HepG2 (cell line): ENCODE results near the gene KLHL3. TPM values are rescaled to one million over a fixed set of nuclear protein-coding genes. Genes with fewer than 3 reads are reported as not detected.

Source experiments
- ATAC-seq: fragments of 200-7000 bp; cut with Tn5 transposase; 3 replicates; pipeline ENCODE4 v1.9.1; 2020; ENCODE audit warnings: mild to moderate bottlenecking, moderate library complexity
- BruUV-seq: library from RNA; stranded (reverse); fragments of 400-500 nt; replicated peaks from 2 replicates; lab custom pipeline; 2021; lab: Mats Ljungman, UMichigan
- CTCF ChIA-PET: fragments of 300-600 bp; formaldehyde crosslinking; extraction: SDS; loops from one replicate; lab custom pipeline; 2021; ENCODE audit warnings: low total read pairs, inconsistent platforms, low intra/inter-chr PET ratio; lab: Yijun Ruan, JAX
- POLR2A ChIA-PET: fragments of 350-600 bp; sonication (Branson Sonifier 250); formaldehyde crosslinking; loops from one replicate; lab custom pipeline; 2020; ENCODE audit warnings: antibody characterized with exemption, inconsistent platforms; lab: Yijun Ruan, JAX
- DNase-seq: peaks from one replicate; pipeline ENCODE4 v3.0.0-alpha.2; 2015; ENCODE audit warnings: low spot score
- FAIRE-seq: peaks from 3 replicates; lab custom pipeline; 2011; peaks lifted over from hg19 to GRCh38; lab: Jason Lieb, UNC
- H2AFZ ChIP-seq: one replicate; pipeline ENCODE4 v1.6.1; 2011; ENCODE audit warnings: low read length, inconsistent platforms
- H3K27ac ChIP-seq: fragments of 300-600 bp; 3 replicates; pipeline ENCODE4 v1.8.0; 2011; ENCODE audit warnings: mixed run types, mild to moderate bottlenecking, mixed read lengths, low read length, inconsistent platforms; ENCODE audit not compliant: insufficient read depth; ENCODE audit errors: extremely low read length
- H3K27me3 ChIP-seq, 2 experiments: fragments of 200-600 bp in 1 of 2; 2 replicates in 1 of 2; 3 replicates in 1 of 2; pipeline versions ENCODE4 v1.6.0 to v1.8.0; 2011; ENCODE audit warnings: low read length in 2 of 2, mild to moderate bottlenecking in 2 of 2, moderate library complexity in 2 of 2, inconsistent platforms in 1 of 2; ENCODE audit not compliant: insufficient read depth in 2 of 2, control insufficient read depth in 1 of 2
- H3K36me3 ChIP-seq, 2 experiments: fragments of 200-600 bp in 1 of 2; replicated peaks in 1 of 2; 2 replicates in 1 of 2; 3 replicates in 1 of 2; pipeline versions ENCODE4 v1.5.1 to v1.8.0; 2011; ENCODE audit warnings: low read length in 2 of 2, inconsistent platforms in 1 of 2; ENCODE audit not compliant: insufficient read depth in 2 of 2, control insufficient read depth in 1 of 2
- H3K4me1 ChIP-seq: 2 replicates; pipeline ENCODE4 v1.5.1; 2012; ENCODE audit warnings: low read length, inconsistent platforms; ENCODE audit not compliant: insufficient read depth
- H3K4me2 ChIP-seq: 2 replicates; pipeline ENCODE4 v1.6.0; 2011; ENCODE audit warnings: low read depth, low read length, inconsistent platforms
- H3K4me3 ChIP-seq, 3 experiments: fragments of 200-600 bp in 1 of 3; sonication (generic), shearing (Covaris generic) in 1 of 3; replicated peaks in 1 of 3; 2 replicates each; pipeline ENCODE4 v1.5.1; 2011 to 2016; ENCODE audit warnings: low read length in 3 of 3, inconsistent platforms in 2 of 3, low read depth in 2 of 3, mild to moderate bottlenecking in 2 of 3, control low read depth in 1 of 3, mixed read lengths in 1 of 3; ENCODE audit not compliant: insufficient read depth in 1 of 3
- H3K79me2 ChIP-seq: one replicate; pipeline ENCODE4 v1.6.1; 2011; ENCODE audit warnings: low read length, inconsistent platforms; ENCODE audit not compliant: insufficient read depth
- H3K9ac ChIP-seq: 2 replicates; pipeline ENCODE4 v1.6.0; 2011; ENCODE audit warnings: mild to moderate bottlenecking, low read depth, low read length, inconsistent platforms; ENCODE audit not compliant: insufficient read depth
- H3K9me3 ChIP-seq: 2 replicates; pipeline ENCODE4 v1.5.1; 2012; ENCODE audit warnings: mild to moderate bottlenecking, low read length
- H4K20me1 ChIP-seq: 2 replicates; pipeline ENCODE4 v1.6.0; 2011; ENCODE audit warnings: inconsistent platforms, mild to moderate bottlenecking, low read length, moderate library complexity; ENCODE audit not compliant: insufficient read depth
- MBNL3 ChIP-seq: fragments of 250-450 bp; sonication (Bioruptor Pico); conservative IDR thresholded peaks from 2 replicates; pipeline ENCODE4 v1.8.0; 2022; ENCODE audit warnings: mild to moderate bottlenecking, inconsistent platforms
- TOPORS ChIP-seq: sonication (generic); formaldehyde crosslinking; IDR thresholded peaks from 2 replicates; pipeline ENCODE4 v1.8.0; 2023; ENCODE audit warnings: mild to moderate bottlenecking, missing genetic modification reagents
- ZBTB38 ChIP-seq: sonication (generic); formaldehyde crosslinking; IDR thresholded peaks from 2 replicates; pipeline ENCODE4 v1.5.1; 2020; ENCODE audit warnings: mild to moderate bottlenecking, missing genetic modification reagents
- ZFP37 ChIP-seq: sonication (generic); formaldehyde crosslinking; IDR thresholded peaks from 2 replicates; pipeline ENCODE4 v1.4.0; 2020; ENCODE audit warnings: missing genetic modification reagents, borderline replicate concordance
- ZKSCAN8 ChIP-seq: IDR thresholded peaks from 2 replicates; pipeline ENCODE4 v1.6.1; 2016; ENCODE audit warnings: borderline replicate concordance, missing genetic modification reagents, missing compliant biosample characterization
- ZNF333 ChIP-seq: sonication (generic); formaldehyde crosslinking; IDR thresholded peaks from 2 replicates; pipeline ENCODE4 v1.4.0; 2020; ENCODE audit warnings: mild to moderate bottlenecking, missing genetic modification reagents, borderline replicate concordance
- ZNF367 ChIP-seq: sonication (generic); formaldehyde crosslinking; IDR thresholded peaks from 2 replicates; pipeline ENCODE4 v1.4.0; 2020; ENCODE audit warnings: missing genetic modification reagents, borderline replicate concordance
- WGBS: methylation state at CpG from one replicate; pipeline ENCODE4 v1.1.6; 2017; ENCODE audit warnings: low lambda C conversion rate; 5-methylcytosine and 5-hydroxymethylcytosine counted together
- in situ Hi-C: cut with HindIII; loops from 2 replicates; pipeline ENCODE4 v1.10.0; 2017; ENCODE audit warnings: low pct_unique_long_range_greater_than_20kb; ENCODE audit not compliant: extremely low pct_ligation_motif_present
- intact Hi-C: fragments of 100-400 bp; cut with micrococcal nuclease; formaldehyde crosslinking; loops from one replicate; pipeline ENCODE4 v1.10.0; 2022; ENCODE audit not compliant: unreplicated experiment
- polyA plus RNA-seq, 8 experiments: library from polyadenylated mRNA; depleted of rRNA in 3 of 8; stranded (reverse) in 7 of 8; unstranded in 1 of 8; fragments of >200 nt; fragmentation: Illumina TruSeq in 4 of 8; extraction: Trizol in 4 of 8; gene quantifications; 2 replicates each; pipeline versions ENCODE4 v1.2.1 to v1.2.3, GENCODE V29; 2011 to 2016; ENCODE audit warnings: low read depth in 4 of 8, missing spikeins in 1 of 8, mixed read lengths in 1 of 8; ENCODE audit not compliant: insufficient read depth in 1 of 8
- total RNA-seq, 5 experiments: library from RNA; depleted of rRNA; stranded (reverse); fragments of >200 nt; fragmentation: Illumina TruSeq; extraction: Trizol; gene quantifications; 2 replicates each; pipeline ENCODE4 v1.2.3, GENCODE V29; 2016; ENCODE audit warnings: low read depth in 1 of 5
- TF ChIP-seq, protein P1 (sequence below): sonication (generic); formaldehyde crosslinking; IDR thresholded peaks from 2 replicates; pipeline ENCODE4 v1.4.0; 2020; ENCODE audit warnings: missing genetic modification reagents
- TF ChIP-seq, protein P2 (sequence below): fragments of 450-650 bp; IDR thresholded peaks from 2 replicates; pipeline ENCODE4 v1.6.1; 2017
- TF ChIP-seq, protein P3 (sequence below): IDR thresholded peaks from 2 replicates; pipeline ENCODE4 v1.6.1; 2012; ENCODE audit warnings: inconsistent platforms
- TF ChIP-seq, protein P4 (sequence below), 2 experiments: fragments of 450-650 bp in 1 of 2; sonication (generic) in 1 of 2; formaldehyde crosslinking; IDR thresholded peaks; 2 replicates each; pipeline versions ENCODE4 v1.5.0 to v1.8.0; 2020 to 2022; ENCODE audit warnings: mild to moderate bottlenecking in 1 of 2, missing genetic modification reagents in 1 of 2

KLHL3 gene
- total and polyA plus RNA-seq, 2 of the 13 experiments (the other 11 are each of a cell fraction or from before 2014, with no cell fraction given), result 0.02 to 0.08 TPM

DNA sequence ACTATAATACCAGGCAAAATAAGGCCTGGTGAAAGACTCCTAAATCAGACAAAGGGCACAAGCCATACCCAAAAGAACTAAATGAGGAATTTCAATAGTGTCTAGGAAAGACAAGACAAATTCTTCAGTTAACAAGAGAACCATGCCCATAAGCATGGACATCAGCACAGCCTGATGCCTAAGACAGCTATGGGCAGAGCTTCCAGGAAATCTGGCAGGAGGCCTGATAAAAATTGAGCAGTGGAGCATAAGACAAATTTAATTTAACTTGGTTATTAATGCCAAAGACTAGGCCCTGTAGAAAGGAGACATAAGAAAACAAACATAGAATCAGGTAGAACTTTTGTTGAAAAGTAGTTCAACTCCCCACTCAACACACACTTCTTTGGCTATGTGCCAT is 17.3 kb downstream of the KLHL3 start:
- H3K4me3 ChIP-seq, result no peak overlapping the region
- POLR2A ChIA-PET, result no interaction called here
- BruUV-seq, result no TSS peak
- H2AFZ ChIP-seq, result no peak overlapping the region
- H3K4me1 ChIP-seq, result no peaks in the 10 kb centered on the region
- H3K4me2 ChIP-seq, result no peak overlapping the region
- ATAC-seq (no peak), FAIRE-seq (no peak), DNase-seq (no peak)
- H3K27me3 ChIP-seq, result no peaks in the 10 kb centered on the region
- H3K9ac ChIP-seq, result no peak overlapping the region
- H4K20me1 ChIP-seq, result no peaks in the 10 kb centered on the region
- TF ChIP-seq ZBTB38, result no peak
- H3K79me2 ChIP-seq, result no peaks in the 10 kb centered on the region
- no peaks in the 10 kb centered on the region for H3K9me3 ChIP-seq
- CTCF ChIA-PET, result no interaction called here
- H3K36me3 ChIP-seq, result no peaks in the 10 kb centered on the region
- intact Hi-C loops, result no loop called here
- in situ Hi-C loops, result no loop called here
- no peak overlapping the region for H3K27ac ChIP-seq

DNA sequence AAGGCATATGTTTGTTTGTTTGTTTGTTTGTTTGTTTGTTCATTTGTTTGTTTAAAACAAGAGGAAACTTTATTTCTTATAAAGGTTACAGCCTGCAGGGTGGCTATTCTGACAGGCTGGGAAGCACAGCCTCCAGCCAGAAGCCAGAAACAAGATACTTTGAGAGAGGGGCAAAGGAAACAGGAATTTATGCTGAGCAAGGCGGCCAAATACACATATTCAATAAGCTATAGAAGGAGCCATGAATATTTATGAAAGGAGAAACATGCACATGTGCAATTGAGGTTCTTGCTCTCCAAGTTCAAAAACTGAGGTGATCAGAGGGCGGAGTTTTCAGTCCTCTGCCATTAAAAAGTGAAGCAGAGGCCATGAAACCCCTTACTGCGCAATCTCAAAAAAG is 19.6 kb downstream of the KLHL3 start:
- no peak for ATAC-seq
- CTCF ChIA-PET, result no interaction called here
- H3K4me2 ChIP-seq, result no peak overlapping the region
- peaks cover 8% of the 10 kb centered on the region for H3K9me3 ChIP-seq
- WGBS, result 60% methylated on average over 3 of the region's 3 CpGs
- no peaks in the 10 kb centered on the region for H3K36me3 ChIP-seq
- H4K20me1 ChIP-seq, result no peaks in the 10 kb centered on the region
- no peak overlapping the region for H3K4me3 ChIP-seq
- no peak overlapping the region for H3K27ac ChIP-seq
- no peak overlapping the region for H3K9ac ChIP-seq
- no peak overlapping the region for H2AFZ ChIP-seq
- intact Hi-C loops (no loop called here), in situ Hi-C loops (no loop called here)
- POLR2A ChIA-PET, result no interaction called here
- no peak for DNase-seq
- no peak for FAIRE-seq
- no peaks in the 10 kb centered on the region for H3K27me3 ChIP-seq
- H3K4me1 ChIP-seq, result no peaks in the 10 kb centered on the region
- no peaks in the 10 kb centered on the region for H3K79me2 ChIP-seq
- BruUV-seq, result no TSS peak
- TF ChIP-seq, protein P1, sequence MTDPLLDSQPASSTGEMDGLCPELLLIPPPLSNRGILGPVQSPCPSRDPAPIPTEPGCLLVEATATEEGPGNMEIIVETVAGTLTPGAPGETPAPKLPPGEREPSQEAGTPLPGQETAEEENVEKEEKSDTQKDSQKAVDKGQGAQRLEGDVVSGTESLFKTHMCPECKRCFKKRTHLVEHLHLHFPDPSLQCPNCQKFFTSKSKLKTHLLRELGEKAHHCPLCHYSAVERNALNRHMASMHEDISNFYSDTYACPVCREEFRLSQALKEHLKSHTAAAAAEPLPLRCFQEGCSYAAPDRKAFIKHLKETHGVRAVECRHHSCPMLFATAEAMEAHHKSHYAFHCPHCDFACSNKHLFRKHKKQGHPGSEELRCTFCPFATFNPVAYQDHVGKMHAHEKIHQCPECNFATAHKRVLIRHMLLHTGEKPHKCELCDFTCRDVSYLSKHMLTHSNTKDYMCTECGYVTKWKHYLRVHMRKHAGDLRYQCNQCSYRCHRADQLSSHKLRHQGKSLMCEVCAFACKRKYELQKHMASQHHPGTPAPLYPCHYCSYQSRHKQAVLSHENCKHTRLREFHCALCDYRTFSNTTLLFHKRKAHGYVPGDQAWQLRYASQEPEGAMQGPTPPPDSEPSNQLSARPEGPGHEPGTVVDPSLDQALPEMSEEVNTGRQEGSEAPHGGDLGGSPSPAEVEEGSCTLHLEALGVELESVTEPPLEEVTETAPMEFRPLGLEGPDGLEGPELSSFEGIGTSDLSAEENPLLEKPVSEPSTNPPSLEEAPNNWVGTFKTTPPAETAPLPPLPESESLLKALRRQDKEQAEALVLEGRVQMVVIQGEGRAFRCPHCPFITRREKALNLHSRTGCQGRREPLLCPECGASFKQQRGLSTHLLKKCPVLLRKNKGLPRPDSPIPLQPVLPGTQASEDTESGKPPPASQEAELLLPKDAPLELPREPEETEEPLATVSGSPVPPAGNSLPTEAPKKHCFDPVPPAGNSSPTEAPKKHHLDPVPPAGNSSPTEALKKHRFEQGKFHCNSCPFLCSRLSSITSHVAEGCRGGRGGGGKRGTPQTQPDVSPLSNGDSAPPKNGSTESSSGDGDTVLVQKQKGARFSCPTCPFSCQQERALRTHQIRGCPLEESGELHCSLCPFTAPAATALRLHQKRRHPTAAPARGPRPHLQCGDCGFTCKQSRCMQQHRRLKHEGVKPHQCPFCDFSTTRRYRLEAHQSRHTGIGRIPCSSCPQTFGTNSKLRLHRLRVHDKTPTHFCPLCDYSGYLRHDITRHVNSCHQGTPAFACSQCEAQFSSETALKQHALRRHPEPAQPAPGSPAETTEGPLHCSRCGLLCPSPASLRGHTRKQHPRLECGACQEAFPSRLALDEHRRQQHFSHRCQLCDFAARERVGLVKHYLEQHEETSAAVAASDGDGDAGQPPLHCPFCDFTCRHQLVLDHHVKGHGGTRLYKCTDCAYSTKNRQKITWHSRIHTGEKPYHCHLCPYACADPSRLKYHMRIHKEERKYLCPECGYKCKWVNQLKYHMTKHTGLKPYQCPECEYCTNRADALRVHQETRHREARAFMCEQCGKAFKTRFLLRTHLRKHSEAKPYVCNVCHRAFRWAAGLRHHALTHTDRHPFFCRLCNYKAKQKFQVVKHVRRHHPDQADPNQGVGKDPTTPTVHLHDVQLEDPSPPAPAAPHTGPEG (CRISPR knock-in tag), result no peak
- TF ChIP-seq ZKSCAN8 (no peak), TOPORS (CRISPR knock-in tag) (no peak), ZNF333 (no peak), MBNL3 (CRISPR knock-in tag) (no peak), ZFP37 (CRISPR knock-in tag) (no peak), ZNF367 (CRISPR knock-in tag) (no peak)
- TF ChIP-seq, protein P2, sequence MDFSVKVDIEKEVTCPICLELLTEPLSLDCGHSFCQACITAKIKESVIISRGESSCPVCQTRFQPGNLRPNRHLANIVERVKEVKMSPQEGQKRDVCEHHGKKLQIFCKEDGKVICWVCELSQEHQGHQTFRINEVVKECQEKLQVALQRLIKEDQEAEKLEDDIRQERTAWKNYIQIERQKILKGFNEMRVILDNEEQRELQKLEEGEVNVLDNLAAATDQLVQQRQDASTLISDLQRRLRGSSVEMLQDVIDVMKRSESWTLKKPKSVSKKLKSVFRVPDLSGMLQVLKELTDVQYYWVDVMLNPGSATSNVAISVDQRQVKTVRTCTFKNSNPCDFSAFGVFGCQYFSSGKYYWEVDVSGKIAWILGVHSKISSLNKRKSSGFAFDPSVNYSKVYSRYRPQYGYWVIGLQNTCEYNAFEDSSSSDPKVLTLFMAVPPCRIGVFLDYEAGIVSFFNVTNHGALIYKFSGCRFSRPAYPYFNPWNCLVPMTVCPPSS, result no peak
- TF ChIP-seq, protein P3, sequence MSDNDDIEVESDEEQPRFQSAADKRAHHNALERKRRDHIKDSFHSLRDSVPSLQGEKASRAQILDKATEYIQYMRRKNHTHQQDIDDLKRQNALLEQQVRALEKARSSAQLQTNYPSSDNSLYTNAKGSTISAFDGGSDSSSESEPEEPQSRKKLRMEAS, result no peak
- TF ChIP-seq, protein P4, sequence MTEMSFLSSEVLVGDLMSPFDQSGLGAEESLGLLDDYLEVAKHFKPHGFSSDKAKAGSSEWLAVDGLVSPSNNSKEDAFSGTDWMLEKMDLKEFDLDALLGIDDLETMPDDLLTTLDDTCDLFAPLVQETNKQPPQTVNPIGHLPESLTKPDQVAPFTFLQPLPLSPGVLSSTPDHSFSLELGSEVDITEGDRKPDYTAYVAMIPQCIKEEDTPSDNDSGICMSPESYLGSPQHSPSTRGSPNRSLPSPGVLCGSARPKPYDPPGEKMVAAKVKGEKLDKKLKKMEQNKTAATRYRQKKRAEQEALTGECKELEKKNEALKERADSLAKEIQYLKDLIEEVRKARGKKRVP (CRISPR knock-in tag; IDR thresholded peaks at IDR 0.05), result no peak
